NCI-H526 (cell line): Measurements from ENCODE around the gene DBI.
A peak's percentile ranks its signal among the peaks of the same experiment; 100 is the strongest.

Source experiments
- DNase-seq, 2 experiments: peaks; one replicate each; lab custom pipeline; 2025; lab: John Stamatoyannopoulos, UW

The DBI gene

GRCh38 chr2:119366649-119367471 is at the start of gene DBI, which contains the start of gene C2orf76:
Gene DBI (plus strand): TSS chr2:119366977. CDS start chr2:119367052, 75 bp downstream.
Gene C2orf76 (minus strand): TSS chr2:119366834. CDS start chr2:119339959, 26,875 bp downstream.
- peak; percentile 86 to 97 for DNase-seq

GRCh38 chr2:119317554-119317953 is 49.2 kb upstream of the DBI start:
- no peak for DNase-seq

DNA sequence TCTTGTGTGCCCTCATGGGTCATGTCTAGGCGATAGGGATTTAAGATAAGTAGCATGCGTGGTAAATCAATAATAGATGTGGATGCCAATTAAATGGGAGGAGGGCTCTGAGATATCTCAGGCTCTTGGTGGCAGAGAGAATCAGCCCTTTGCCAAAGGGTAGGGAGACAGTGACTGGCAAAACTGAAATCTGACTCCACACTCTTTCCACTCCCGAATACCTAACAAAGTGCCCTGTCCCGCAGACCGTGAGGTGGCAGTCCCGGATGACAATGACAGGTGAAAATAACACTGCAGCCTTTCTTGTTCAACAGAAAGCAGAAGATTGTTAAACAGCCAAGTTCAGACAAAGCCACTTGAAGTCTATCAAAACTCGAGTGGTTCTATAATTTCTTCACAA is 47.2 kb upstream of the DBI start:
- no peak for DNase-seq

DNA sequence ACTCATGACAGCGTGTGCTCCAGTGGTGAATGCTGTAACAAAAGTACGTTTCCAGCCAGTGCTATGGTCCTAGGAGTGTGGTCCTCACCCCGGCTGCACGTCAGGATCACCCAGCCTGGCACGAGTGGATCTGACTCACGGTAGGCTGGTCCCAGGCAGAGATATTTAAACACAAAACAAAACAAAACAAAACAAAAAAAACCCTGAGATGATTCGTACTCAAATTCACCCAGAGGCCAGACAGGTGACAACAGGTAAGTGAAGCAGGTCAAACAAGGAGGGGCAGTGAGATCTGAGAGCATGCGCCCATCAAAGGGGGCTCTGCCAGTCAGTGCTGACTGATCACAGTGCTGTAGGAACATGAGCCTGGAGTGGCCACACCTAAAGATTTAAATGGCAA is 43.3 kb upstream of the DBI start:
- DNase-seq: no peak

- no peak for DNase-seq
Measured at GRCh38 chr2:119324685-119325270, 42.0 kb upstream of the DBI start.

GRCh38 chr2:119326938-119327337 is 39.8 kb upstream of the DBI start:
- no peak for DNase-seq

DNA sequence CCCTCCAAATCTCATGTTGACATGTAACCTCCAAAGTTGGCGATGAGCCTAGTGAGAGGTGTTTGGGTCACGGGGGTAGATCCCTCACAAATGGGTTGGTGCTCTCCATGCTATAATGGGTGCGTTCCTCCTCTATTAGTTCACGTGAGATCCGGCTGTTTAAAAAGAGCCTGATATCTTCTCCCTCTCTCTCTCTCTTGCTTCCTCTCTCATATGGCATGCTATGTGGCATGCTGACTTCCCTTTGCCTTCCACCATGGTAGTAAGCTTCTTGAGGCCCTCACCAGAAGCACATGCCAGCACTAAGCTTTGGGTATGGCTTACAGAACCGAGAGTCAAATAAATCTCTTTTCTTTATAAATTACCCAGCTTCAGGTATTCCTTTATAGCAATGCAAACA is 39.3 kb upstream of the DBI start:
- no peak for DNase-seq

DNA sequence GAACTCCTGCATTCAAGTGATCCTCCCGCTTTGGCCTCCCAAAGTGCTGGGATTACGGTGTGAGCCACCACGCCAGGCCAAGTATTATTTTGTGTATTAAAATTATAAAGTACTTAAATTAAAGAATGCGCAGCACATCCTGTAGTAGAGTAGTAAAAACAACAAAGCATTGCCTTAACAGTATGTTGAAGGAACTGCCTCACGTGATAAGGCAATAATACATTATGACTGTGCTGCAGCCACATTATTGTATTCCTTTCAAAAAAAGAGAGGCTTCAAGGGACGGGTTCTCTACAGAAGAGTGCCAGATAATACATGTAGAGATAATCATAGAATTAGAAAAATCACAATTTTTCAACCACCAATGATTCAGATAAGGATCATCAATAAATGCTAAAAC is 33.8 kb upstream of the DBI start:
- no peak for DNase-seq

DNA sequence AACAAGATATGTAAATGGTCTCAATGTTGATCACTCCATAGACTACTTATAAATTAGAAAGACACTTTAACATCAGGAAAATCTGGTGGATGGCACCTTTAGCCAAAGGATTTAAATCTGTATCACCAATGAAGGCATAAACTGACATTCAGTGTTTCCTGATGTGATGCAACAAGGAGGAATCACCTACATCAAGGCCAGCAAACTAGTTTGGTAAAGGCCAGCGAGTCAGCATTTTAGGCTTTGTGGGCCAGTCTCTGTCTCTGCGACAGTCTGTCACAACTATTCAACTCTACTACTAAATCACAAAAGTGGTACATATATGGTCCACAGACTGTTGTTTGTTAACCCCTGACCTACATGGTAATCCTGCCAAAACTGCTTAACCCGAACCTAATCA is 33.4 kb upstream of the DBI start:
- DNase-seq: no peak

- no peak for DNase-seq
Measured at GRCh38 chr2:119333833-119334232, 32.9 kb upstream of the DBI start.

- DNase-seq: no peak
Measured at GRCh38 chr2:119337749-119338148, 29.0 kb upstream of the DBI start.

DNA sequence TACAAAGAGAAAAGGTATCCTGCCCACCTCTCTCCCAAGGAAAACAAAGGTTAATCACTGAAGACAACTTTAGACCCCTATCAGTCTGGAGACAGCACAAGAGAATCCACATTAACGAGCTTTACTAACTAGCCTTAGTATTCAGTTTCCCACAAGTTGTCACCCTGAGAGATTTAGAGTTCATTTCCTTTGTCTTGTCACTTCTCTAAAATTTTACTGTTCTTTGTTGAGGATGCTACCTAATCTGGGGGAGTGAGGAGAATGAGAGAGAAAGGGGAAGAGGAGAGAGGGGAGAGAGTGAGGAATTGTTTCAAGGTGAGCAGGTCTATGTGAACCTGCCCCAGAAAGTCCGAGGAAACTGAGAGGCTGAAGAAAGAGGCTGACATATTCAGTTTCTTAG is 28.5 kb upstream of the DBI start:
- no peak for DNase-seq

- no peak for DNase-seq
Measured at GRCh38 chr2:119338826-119339561, 27.8 kb upstream of the DBI start.

GRCh38 chr2:119339562-119339923 is 27.2 kb upstream of the DBI start:
- DNase-seq: no peak

DNA sequence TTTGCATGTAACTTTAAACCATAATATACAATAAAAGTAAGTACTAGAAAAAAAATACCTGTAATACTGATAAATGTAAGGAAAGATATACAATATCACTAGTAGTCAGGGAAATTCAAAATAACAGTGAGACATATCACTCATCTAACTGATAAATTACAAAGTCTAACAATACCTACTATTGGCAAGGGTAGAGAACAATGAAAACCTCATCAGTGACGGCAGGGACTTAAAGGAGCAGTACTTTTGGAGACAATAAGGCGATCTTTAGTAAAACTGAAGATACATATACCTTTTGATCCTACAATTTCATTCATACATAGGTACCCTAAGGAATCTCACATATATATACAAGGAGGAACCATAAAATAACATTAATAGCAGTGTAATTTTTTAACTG is 25.1 kb upstream of the DBI start:
- no peak for DNase-seq

DNA sequence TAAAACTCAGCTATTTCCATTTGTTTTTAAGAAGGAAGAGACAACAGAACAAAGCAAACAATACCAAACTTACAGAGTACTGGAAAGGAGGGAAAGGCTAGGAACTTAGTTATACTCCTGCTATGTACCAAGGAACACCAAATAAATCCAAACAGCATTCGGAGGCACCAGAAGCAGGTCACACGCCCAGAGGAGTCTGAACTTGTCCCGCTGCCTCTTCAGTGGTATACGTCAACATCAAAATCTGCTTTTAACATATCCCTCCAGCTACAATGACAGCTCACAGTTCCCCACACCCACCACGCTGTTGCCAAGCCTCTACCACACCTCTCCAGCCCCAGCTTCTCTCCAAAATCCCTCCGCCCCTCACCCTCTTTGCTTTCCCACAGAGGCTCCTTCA is 17.5 kb upstream of the DBI start:
- no peak for DNase-seq

- peak; percentile 35 to 75 for DNase-seq
Measured at GRCh38 chr2:119350311-119350998, 16.3 kb upstream of the DBI start.

DNA sequence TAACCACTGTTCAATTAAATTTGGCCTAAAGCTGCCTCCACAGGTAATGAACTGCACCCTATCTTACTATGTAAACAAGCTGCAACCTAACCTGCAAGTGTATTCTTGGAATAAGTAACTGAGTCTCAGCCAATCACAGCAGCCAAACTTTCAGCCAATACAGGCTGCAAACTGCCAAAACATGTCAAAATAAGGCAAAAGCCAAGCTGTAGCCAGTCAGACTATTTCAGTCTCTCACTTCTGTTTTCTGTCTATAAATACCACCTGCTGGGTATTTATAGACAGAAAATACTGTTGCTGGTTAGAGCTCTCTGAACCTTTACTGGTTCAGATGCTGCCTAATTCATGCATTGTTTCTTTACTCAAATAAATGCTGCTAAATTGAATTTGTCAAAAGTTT is 14.4 kb upstream of the DBI start:
- peak in 1 of 2 experiments; percentile 19 for DNase-seq

DNA sequence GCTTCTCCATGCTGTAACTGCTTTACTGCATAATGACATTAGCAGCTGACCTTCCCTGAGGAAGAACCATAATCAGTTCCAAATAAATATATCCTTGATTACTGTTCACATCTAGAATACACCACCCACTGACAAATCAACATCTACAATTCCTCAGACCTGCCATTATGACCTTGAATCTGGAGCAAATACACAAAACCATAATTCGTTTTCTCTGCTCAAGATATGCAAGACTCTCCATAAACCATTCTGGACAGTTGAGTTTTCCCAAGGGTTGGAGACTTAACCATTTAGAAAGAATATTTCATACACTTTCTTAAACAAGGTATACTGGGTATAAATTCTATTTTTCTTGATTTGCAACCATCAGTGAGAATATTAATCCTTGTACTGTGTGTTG is 11.9 kb upstream of the DBI start:
- no peak for DNase-seq

DNA sequence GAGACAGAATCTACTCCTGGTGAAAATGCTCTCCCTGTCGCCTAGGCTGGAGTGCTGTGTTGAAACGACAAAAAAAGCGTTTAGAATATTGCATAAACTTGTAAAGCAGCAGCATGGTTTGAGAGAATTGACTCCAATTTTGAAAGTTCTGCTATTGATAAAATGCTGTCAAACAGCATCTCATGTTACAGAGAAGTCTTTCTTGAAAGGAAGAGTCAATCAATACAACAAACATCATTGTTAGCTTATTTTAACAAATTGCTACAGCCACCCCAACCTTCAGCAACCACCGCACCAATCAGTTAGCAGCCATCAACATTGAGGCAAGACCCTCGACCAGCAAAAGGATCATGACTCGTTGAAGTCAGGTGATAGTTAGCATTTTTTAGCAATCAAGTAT is 7.0 kb upstream of the DBI start:
- DNase-seq: no peak

- no peak for DNase-seq
Measured at GRCh38 chr2:119360423-119360966, 6.3 kb upstream of the DBI start.

- no peak for DNase-seq
Measured at GRCh38 chr2:119364798-119365197, 2.0 kb upstream of the DBI start.
